NK-92 (cell line): Measurements from ENCODE around the gene ACYP1.

Experiments used
- DNase-seq: peaks from one replicate; lab custom pipeline; 2025; ENCODE audit not compliant: unreplicated experiment; lab: John Stamatoyannopoulos, UW

The ACYP1 gene

GRCh38 chr14:75041613-75042012 is 22.2 kb downstream of the ACYP1 start:
- no peak for DNase-seq

GRCh38 chr14:75040959-75041358 is 22.9 kb downstream of the ACYP1 start:
- DNase-seq: no peak

- no peak for DNase-seq
These were observed 23.3 kb downstream of the ACYP1 start for GRCh38 chr14:75040507-75040906.

DNA sequence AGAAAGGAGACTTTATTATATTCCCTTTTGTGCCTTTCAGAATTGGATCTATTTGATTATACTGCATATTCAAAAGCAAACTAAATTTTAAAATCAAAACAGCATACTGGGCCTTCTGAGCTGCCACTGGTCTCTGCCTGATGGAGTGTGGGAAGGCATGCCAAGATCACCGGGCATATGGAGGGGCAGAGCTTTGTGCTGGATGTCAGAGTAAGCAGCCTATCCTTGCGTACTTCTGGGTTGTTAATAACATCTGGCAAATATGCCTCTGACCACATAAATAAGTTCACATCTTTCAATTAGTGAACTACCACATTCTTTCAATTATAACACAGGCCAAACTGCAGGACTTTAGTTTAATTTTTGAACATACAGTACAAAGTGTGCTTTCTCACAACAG is 30.9 kb downstream of the ACYP1 start:
- DNase-seq: no peak

DNA sequence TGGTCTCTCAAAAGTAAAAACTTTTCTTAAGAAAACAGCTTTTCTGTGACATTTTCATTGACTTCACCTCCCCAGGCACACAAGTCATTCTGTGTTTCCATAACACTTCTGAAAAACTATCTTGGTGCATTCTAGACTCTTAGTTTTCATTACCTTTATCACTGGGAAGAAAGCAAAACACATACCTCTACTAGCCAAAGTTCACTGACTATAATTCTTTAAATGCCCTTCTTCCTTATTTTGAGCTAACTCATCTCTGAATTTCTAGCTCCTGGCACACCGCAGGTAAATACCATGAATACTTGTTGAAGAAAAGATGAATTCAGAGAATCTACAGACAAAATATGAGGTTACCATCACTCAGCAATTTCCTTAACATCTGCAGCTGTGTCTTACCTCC is 33.7 kb downstream of the ACYP1 start:
- no peak for DNase-seq

GRCh38 chr14:75025876-75026275 is 37.9 kb downstream of the ACYP1 start:
- DNase-seq: no peak

- no peak for DNase-seq
These were observed 38.7 kb downstream of the ACYP1 start for GRCh38 chr14:75025082-75025481.

GRCh38 chr14:75023108-75023507 is 40.7 kb downstream of the ACYP1 start:
- DNase-seq: no peak

DNA sequence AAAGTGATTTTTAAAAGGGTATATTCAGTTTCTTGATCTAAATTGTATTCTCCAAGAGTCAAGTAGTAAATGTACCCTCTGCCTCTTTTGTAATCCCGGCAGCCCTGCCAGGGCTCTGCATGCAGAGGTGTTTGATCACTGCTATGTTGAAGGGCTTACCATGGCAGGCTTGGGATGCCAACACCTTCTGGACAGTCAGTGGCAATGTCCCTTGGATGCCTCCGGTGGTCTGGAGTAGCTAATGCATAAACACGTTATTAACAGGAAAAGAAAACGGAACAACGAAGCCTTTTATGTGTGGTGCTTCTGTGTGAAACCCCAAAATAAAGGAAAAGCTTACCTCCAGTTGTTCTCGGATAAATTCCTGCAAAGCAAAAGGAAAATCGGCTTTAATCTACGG is 41.2 kb downstream of the ACYP1 start:
- DNase-seq: no peak

DNA sequence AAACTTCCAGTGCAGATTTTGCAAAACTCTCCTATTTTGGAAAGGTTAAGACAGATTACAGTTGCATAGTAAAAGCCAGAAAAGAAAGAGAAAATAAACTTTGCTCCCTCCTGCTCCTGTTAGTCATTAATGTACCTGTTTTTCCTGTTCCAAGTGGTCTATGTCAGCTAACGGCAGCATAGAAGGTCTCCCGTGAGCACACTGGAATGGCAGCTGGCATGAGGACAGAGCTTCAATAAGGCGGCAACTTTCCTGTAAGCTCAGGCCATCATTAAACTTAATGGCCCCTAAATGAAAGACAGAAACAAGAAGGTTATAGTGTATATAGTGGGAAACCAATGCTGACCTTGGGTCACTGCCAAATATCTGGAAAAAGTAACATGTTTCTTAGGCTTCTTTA is 45.1 kb downstream of the ACYP1 start:
- DNase-seq: no peak

DNA sequence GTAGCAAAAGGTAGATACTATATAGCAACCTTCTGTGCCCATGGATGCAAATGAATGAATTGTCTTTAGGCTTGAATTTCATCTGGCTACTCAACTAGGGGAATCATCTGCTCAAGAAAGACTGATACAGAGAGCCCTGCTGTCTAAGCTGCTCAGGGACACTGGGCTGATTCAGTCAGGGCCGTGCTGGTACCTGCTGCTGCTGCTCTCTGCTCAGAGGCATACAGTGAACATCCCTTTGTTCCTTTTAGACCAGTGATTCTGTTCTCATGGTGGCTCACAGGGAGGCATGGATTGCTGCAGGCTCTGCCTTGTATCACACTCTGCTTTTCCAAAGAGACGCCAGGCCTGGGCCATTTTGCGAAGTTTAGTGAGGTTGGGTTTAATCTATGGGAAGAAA is 47.0 kb downstream of the ACYP1 start:
- no peak for DNase-seq

GRCh38 chr14:75015496-75015895 is 48.3 kb downstream of the ACYP1 start:
- no peak for DNase-seq

GRCh38 chr14:75013290-75013689 is 50.5 kb downstream of the ACYP1 start:
- DNase-seq: no peak

DNA sequence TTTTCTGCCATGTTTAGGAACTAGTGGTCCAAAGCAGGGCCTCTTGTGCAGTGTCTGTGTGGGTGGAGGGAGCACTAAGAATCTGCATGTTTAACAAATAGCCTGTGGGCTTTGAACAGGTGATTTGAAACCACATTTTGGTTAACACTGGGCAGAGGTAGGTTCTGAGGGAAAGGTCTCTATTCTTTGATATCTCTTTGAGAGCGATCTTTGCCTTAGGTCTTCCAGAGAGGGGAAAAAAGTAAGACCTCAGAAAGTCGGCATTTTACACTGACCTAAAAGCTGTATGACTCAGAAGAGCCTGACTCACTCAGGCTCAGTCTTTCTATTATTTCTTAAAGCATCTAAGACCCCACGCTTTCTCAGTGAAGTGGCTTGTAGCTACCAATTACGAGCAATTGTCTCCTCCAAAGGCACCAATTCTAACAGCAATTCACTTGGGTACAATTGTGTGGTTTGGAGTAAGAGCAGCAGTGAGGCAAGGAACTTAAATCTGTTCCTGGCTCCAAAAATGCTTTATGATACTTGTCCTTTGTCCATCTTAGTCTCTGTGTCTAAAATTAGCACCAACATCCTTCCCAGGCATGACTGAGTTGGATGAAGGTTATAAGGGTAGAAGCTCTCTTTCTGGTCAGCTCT is 52.3 kb downstream of the ACYP1 start:
- no peak for DNase-seq

GRCh38 chr14:75010472-75011093 is 53.2 kb downstream of the ACYP1 start:
- DNase-seq: no peak

DNA sequence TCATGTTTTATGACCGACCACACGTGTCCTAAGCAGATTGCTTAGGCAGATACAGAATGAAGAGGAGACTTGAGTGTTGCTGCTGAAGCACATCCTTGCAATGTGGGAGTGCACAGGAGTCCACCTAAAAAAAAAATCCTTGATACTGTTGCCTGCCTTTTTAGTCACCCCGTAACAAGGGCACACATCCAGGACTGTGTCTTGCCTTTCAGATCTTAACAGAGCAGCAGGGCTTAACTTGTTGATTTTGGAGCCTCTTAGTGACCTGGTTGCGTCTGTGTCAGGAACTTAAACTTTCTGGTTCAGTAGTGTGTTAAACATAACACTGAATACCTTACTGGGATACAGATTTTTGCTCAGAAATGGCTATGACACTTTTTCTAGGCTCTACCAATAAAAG is 54.6 kb downstream of the ACYP1 start:
- DNase-seq: no peak

GRCh38 chr14:75005357-75005756 is 58.5 kb downstream of the ACYP1 start:
- DNase-seq: no peak

DNA sequence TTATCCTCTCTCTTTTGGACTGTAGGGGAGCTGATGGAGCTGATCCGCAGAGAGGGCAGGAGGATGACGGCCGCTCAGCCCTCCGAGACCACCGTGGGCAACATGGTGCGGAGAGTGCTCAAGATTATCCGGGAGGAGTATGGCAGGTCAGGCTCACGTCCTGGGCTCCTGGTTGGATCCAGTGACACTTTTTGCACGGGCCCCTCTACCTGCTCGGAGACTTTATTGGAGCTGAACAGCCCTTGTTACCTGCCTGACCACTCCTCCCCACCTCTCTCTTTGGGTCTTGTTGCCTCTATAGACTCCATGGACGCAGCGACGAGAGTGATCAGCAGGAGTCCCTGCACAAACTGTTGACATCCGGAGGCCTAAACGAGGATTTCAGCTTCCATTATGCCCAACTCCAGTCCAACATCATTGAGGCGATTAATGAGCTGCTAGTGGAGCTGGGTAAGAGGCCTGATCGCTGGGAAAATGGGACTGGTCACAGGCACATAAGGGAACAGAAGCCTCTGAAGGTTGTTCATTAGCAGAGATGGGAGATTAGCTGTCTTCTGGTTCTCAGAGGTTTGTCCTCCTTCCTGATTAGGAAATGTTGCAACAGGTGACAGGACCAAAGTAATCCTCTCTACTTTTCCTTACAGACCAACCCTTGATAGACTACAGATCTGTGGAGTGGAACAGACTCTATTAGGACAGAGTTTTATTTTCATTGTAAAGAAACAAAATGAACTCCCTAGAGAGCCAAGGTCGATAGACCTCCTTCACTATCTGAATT is 60.4 kb downstream of the ACYP1 start:
- DNase-seq: no peak
